SK-N-SH (cell line): ENCODE results near the gene SOCS3. TPM values are rescaled to one million over a fixed set of nuclear protein-coding genes. Genes with fewer than 3 reads are reported as not detected.

Experiments
- CTCF ChIA-PET: fragments of 300-600, 350-600 bp; formaldehyde crosslinking; extraction: SDS; loops from one replicate; lab custom pipeline; 2021; lab: Yijun Ruan, JAX
- POLR2A ChIA-PET: fragments of 350-600 bp; sonication (Branson Sonifier 250); formaldehyde crosslinking; extraction: SDS; loops from one replicate; lab custom pipeline; 2020; ENCODE audit warnings: antibody characterized with exemption, inconsistent platforms; lab: Yijun Ruan, JAX
- DNase-seq: peaks from one replicate; pipeline ENCODE4 v3.0.0; 2012
- H2AFZ ChIP-seq: fragments of 200-600 bp; sonication (generic); 2 replicates; pipeline ENCODE4 v1.8.1; 2016; ENCODE audit warnings: antibody characterized with exemption, mild to moderate bottlenecking, low read depth
- H3F3A ChIP-seq: fragments of 200-600 bp; sonication (generic); replicated peaks from 2 replicates; pipeline ENCODE3; 2016; ENCODE audit warnings: antibody characterized with exemption, mild to moderate bottlenecking; ENCODE audit not compliant: insufficient read depth
- H3K27ac ChIP-seq, 2 experiments: fragments of 200-500 bp in 1 of 2; fragments of 200-600 bp in 1 of 2; sonication (Bioruptor generic) in 1 of 2; sonication (generic), shearing (Covaris generic) in 1 of 2; 2 replicates each; pipeline versions ENCODE4 v1.5.1 to v1.6.1; 2014 to 2016; ENCODE audit warnings: low read depth in 2 of 2, inconsistent platforms in 1 of 2, low read length in 1 of 2, mild to moderate bottlenecking in 1 of 2, mixed read lengths in 1 of 2
- H3K27me3 ChIP-seq: fragments of 200-600 bp; sonication (generic), shearing (Covaris generic); 2 replicates; pipeline ENCODE4 v1.6.1; 2016; ENCODE audit warnings: mixed run types; ENCODE audit not compliant: insufficient read depth
- H3K36me3 ChIP-seq, 2 experiments: fragments of 200-500 bp in 1 of 2; fragments of 200-600 bp in 1 of 2; sonication (Bioruptor generic) in 1 of 2; sonication (generic) in 1 of 2; replicated peaks in 1 of 2; 2 replicates each; pipeline versions ENCODE3 to v1.5.1; 2014 to 2016; ENCODE audit warnings: low read length in 1 of 2, mild to moderate bottlenecking in 1 of 2; ENCODE audit not compliant: insufficient read depth in 2 of 2, control insufficient read depth in 1 of 2
- H3K4me1 ChIP-seq, 2 experiments: fragments of 200-500 bp in 1 of 2; fragments of 200-600 bp in 1 of 2; sonication (Bioruptor generic) in 1 of 2; sonication (generic), shearing (Covaris generic) in 1 of 2; 2 replicates each; pipeline versions ENCODE4 v1.5.1 to v1.6.1; 2014 to 2016; ENCODE audit warnings: low read depth in 1 of 2, low read length in 1 of 2, mixed run types in 1 of 2; ENCODE audit not compliant: insufficient read depth in 2 of 2, control insufficient read depth in 1 of 2
- H3K4me2 ChIP-seq: fragments of 200-600 bp; sonication (generic), shearing (Covaris generic); 2 replicates; pipeline ENCODE4 v1.6.1; 2017; ENCODE audit warnings: mixed run types
- H3K4me3 ChIP-seq, 2 experiments: fragments of 200-500 bp in 1 of 2; fragments of 200-600 bp in 1 of 2; sonication (Bioruptor generic) in 1 of 2; sonication (generic), shearing (Covaris generic) in 1 of 2; 2 replicates each; pipeline versions ENCODE4 v1.5.1 to v1.8.1; 2014 to 2016; ENCODE audit warnings: low read depth in 2 of 2, inconsistent platforms in 1 of 2, low read length in 1 of 2, mild to moderate bottlenecking in 1 of 2, mixed read lengths in 1 of 2, moderate library complexity in 1 of 2
- H3K79me2 ChIP-seq: fragments of 200-600 bp; sonication (generic); 2 replicates; pipeline ENCODE4 v1.8.1; 2017; ENCODE audit warnings: mild to moderate bottlenecking; ENCODE audit not compliant: insufficient read depth
- H3K9ac ChIP-seq: fragments of 200-600 bp; sonication (generic); 2 replicates; pipeline ENCODE4 v1.6.1; 2017; ENCODE audit warnings: mixed run types
- H3K9me2 ChIP-seq: fragments of 200-600 bp; sonication (generic); 2 replicates; pipeline ENCODE4 v1.6.1; 2017; ENCODE audit warnings: mixed run types
- H3K9me3 ChIP-seq: fragments of 200-600 bp; sonication (generic); 2 replicates; pipeline ENCODE4 v1.6.1; 2017; ENCODE audit warnings: mixed run types, mild to moderate bottlenecking, moderate library complexity
- H4K20me1 ChIP-seq: fragments of 200-600 bp; sonication (generic); 2 replicates; pipeline ENCODE4 v1.6.1; 2017; ENCODE audit warnings: mild to moderate bottlenecking, mixed run types; ENCODE audit not compliant: insufficient read depth
- CHD2 ChIP-seq: fragments of 150-350 bp; IDR thresholded peaks from 2 replicates; pipeline ENCODE4 v1.6.1; 2018; ENCODE audit warnings: low read length; ENCODE audit not compliant: partially characterized antibody
- EP300 ChIP-seq, 2 experiments: IDR thresholded peaks; 2 replicates each; pipeline versions ENCODE4 v1.4.0 to v1.6.1; 2012; ENCODE audit warnings: borderline replicate concordance in 1 of 2, low read depth in 1 of 2, low read length in 1 of 2
- FOXM1 ChIP-seq: IDR thresholded peaks from 2 replicates; pipeline ENCODE4 v1.4.0; 2012; ENCODE audit warnings: low read depth, mild to moderate bottlenecking
- GATA2 ChIP-seq: sonication (generic); formaldehyde crosslinking; IDR thresholded peaks from 2 replicates; pipeline ENCODE4 v1.5.0; 2020; ENCODE audit warnings: mild to moderate bottlenecking, missing genetic modification reagents
- JUND ChIP-seq: IDR thresholded peaks from 2 replicates; pipeline ENCODE4 v1.4.0; 2012
- POLR2AphosphoS5 ChIP-seq: IDR thresholded peaks from 2 replicates; pipeline ENCODE4 v1.6.1; 2012; ENCODE audit warnings: low read depth, low read length
- RAD21 ChIP-seq: IDR thresholded peaks from 2 replicates; pipeline ENCODE4 v1.6.1; 2012; ENCODE audit warnings: mild to moderate bottlenecking, low read length
- RXRA ChIP-seq: IDR thresholded peaks from 2 replicates; pipeline ENCODE4 v1.4.0; 2012; ENCODE audit warnings: low read depth, mild to moderate bottlenecking, borderline replicate concordance
- TAF1 ChIP-seq: IDR thresholded peaks from 2 replicates; pipeline ENCODE4 v1.6.1; 2012; ENCODE audit warnings: low read depth, mild to moderate bottlenecking, low read length, moderate library complexity, borderline replicate concordance
- YY1 ChIP-seq: IDR thresholded peaks from 2 replicates; pipeline ENCODE4 v1.4.0; 2012; ENCODE audit warnings: low read depth, mild to moderate bottlenecking
- WGBS: methylation state at CpG from one replicate; pipeline ENCODE4 v1.1.6; 2017; ENCODE audit warnings: low lambda C conversion rate; 5-methylcytosine and 5-hydroxymethylcytosine counted together
- polyA plus RNA-seq, 3 experiments: library from polyadenylated mRNA; depleted of rRNA; stranded (reverse); fragments of >200 nt; gene quantifications; 2 replicates each; pipeline ENCODE4 v1.2.3, GENCODE V29; 2012
- TF ChIP-seq, protein P1 (sequence below): fragments of 200-600 bp; sonication (generic); IDR thresholded peaks from 2 replicates; pipeline ENCODE4 v1.6.1; 2017; ENCODE audit warnings: antibody characterized with exemption, mild to moderate bottlenecking, moderate library complexity
- TF ChIP-seq, protein P2 (sequence below): IDR thresholded peaks from 2 replicates; pipeline ENCODE4 v1.4.0; 2012; ENCODE audit warnings: low read depth

The SOCS3 gene
- polyA plus RNA-seq, 1 of the 3 experiments (the other 2 are of a cell fraction): 24.9 TPM

GRCh38 chr17:78358538-78359320 is 1.1 kb downstream of the SOCS3 start:
- Histone ChIP-seq H3K9me2 (no peaks in the 10 kb centered on the region), H3K4me1 (peaks cover 32 to 33% of the 10 kb centered on the region in 2 experiments), H3K36me3 (peaks cover 34 to 37% of the 10 kb centered on the region in 2 experiments), H3K27ac (peak overlapping the region; percentile 91 to 92; a peak in 3 of 4 replicates), H3K9me3 (no peaks in the 10 kb centered on the region), H3K9ac (peak overlapping the region; percentile 93), H3K4me3 (peak overlapping the region; percentile 86 to 94), H3K27me3 (no peaks in the 10 kb centered on the region), H4K20me1 (peaks cover 34% of the 10 kb centered on the region), H2AFZ (no peak overlapping the region), H3K4me2 (peak overlapping the region; percentile 98), H3F3A (peaks cover 42% of the 10 kb centered on the region), H3K79me2 (peaks cover 58% of the 10 kb centered on the region)
- TF ChIP-seq JUND (no peak), EP300 (IDR thresholded peaks at IDR 0.05; ENCODE audit: borderline replicate concordance in 1 of 2, low read depth in 1 of 2, low read length in 1 of 2) (0 out of 4 replicates have a peak, but pooled peaks of 1 of the 2 experiments have one; percentile 4), YY1 (no peak), GATA2 (CRISPR knock-in tag) (no peak), RAD21 (no peak), POLR2AphosphoS5 (no peak), FOXM1 (no peak), RXRA (no peak), TAF1 (no peak), CHD2 (no peak)
- TF ChIP-seq, protein P1, sequence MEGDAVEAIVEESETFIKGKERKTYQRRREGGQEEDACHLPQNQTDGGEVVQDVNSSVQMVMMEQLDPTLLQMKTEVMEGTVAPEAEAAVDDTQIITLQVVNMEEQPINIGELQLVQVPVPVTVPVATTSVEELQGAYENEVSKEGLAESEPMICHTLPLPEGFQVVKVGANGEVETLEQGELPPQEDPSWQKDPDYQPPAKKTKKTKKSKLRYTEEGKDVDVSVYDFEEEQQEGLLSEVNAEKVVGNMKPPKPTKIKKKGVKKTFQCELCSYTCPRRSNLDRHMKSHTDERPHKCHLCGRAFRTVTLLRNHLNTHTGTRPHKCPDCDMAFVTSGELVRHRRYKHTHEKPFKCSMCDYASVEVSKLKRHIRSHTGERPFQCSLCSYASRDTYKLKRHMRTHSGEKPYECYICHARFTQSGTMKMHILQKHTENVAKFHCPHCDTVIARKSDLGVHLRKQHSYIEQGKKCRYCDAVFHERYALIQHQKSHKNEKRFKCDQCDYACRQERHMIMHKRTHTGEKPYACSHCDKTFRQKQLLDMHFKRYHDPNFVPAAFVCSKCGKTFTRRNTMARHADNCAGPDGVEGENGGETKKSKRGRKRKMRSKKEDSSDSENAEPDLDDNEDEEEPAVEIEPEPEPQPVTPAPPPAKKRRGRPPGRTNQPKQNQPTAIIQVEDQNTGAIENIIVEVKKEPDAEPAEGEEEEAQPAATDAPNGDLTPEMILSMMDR: no peak
- TF ChIP-seq, protein P2, sequence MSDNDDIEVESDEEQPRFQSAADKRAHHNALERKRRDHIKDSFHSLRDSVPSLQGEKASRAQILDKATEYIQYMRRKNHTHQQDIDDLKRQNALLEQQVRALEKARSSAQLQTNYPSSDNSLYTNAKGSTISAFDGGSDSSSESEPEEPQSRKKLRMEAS: peak; percentile 26; the same call in 1 of the 2 replicates
- peak; percentile 82 for DNase-seq
- WGBS: 38% methylated on average over 23 of the region's 72 CpGs
- CTCF ChIA-PET: interaction anchor here (0.7 to 15.1 kb wide), 15 partner anchors 8 to 351 kb away, joined by 3 to 327 read pairs (median 4); partner anchors contain the start of gene PGS1
- POLR2A ChIA-PET: interaction anchor here (0.5 to 2.0 kb wide), 7 partner anchors 11 to 984 kb away, joined by 3 to 7 read pairs (median 3); no protein-coding TSS in a partner anchor
